CD14-positive monocyte (primary cell): ENCODE results near the gene ATP2A2. TPM values are rescaled to one million over a fixed set of nuclear protein-coding genes. Genes with fewer than 3 reads are reported as not detected.

Experiments used
- DNase-seq, 3 donors: peaks; one replicate each; pipeline ENCODE4 v3.0.0-alpha.2; 2011 to 2022
- H2AFZ ChIP-seq: 2 replicates; pipeline ENCODE4 v1.6.0; 2012; ENCODE audit warnings: mild to moderate bottlenecking, low read depth, low read length, inconsistent platforms; ENCODE audit not compliant: insufficient read depth, poor library complexity, severe bottlenecking
- H3K27ac ChIP-seq, 2 donors: 1 replicate in 1 of 2; 2 replicates in 1 of 2; pipeline ENCODE4 v1.5.1; 2012 to 2013; ENCODE audit warnings: low read length in 2 of 2, control low read depth in 1 of 2, inconsistent platforms in 1 of 2, low read depth in 1 of 2, mild to moderate bottlenecking in 1 of 2
- H3K27me3 ChIP-seq, 2 donors: one replicate each; pipeline versions ENCODE4 v1.6.0 to v1.6.1; 2011 to 2013; ENCODE audit warnings: low read length in 2 of 2; ENCODE audit not compliant: control insufficient read depth in 2 of 2, insufficient read depth in 2 of 2
- H3K36me3 ChIP-seq, 2 donors: replicated peaks in 1 of 2; 1 replicate in 1 of 2; 2 replicates in 1 of 2; pipeline versions ENCODE4 v1.5.1 to v1.6.1; 2012 to 2013; ENCODE audit warnings: low read length in 2 of 2, control low read depth in 1 of 2, inconsistent platforms in 1 of 2, mild to moderate bottlenecking in 1 of 2; ENCODE audit not compliant: insufficient read depth in 2 of 2, control insufficient read depth in 1 of 2
- H3K4me1 ChIP-seq, 2 donors: 1 replicate in 1 of 2; 2 replicates in 1 of 2; pipeline versions ENCODE4 v1.5.1 to v1.6.1; 2012 to 2013; ENCODE audit warnings: low read length in 2 of 2, control low read depth in 1 of 2, inconsistent platforms in 1 of 2, mild to moderate bottlenecking in 1 of 2, moderate library complexity in 1 of 2; ENCODE audit not compliant: insufficient read depth in 2 of 2, control insufficient read depth in 1 of 2
- H3K4me2 ChIP-seq: replicated peaks from 2 replicates; pipeline ENCODE3; 2012; ENCODE audit warnings: low read length, moderate library complexity, mild to moderate bottlenecking; ENCODE audit not compliant: poor library complexity, severe bottlenecking; ENCODE audit errors: extremely low read depth
- H3K4me3 ChIP-seq, 3 experiments: fragments of 200-600 bp in 1 of 3; sonication (generic) in 1 of 3; replicated peaks in 1 of 3; 1 replicate in 2 of 3; 2 replicates in 1 of 3; pipeline ENCODE4 v1.5.1; 2011 to 2013; ENCODE audit warnings: low read length in 3 of 3, mild to moderate bottlenecking in 3 of 3, control low read depth in 2 of 3, low read depth in 2 of 3, inconsistent platforms in 1 of 3, moderate library complexity in 1 of 3
- H3K79me2 ChIP-seq: 2 replicates; pipeline ENCODE4 v1.6.0; 2012; ENCODE audit warnings: mild to moderate bottlenecking, control low read depth, inconsistent platforms, low read length, moderate library complexity; ENCODE audit not compliant: insufficient read depth
- H3K9ac ChIP-seq: 2 replicates; pipeline ENCODE4 v1.6.0; 2017; ENCODE audit warnings: low read length, mild to moderate bottlenecking; ENCODE audit not compliant: insufficient read depth, poor library complexity, severe bottlenecking
- H3K9me3 ChIP-seq, 2 donors: replicated peaks in 1 of 2; 1 replicate in 1 of 2; 2 replicates in 1 of 2; pipeline versions ENCODE4 v1.5.1 to v1.6.1; 2012 to 2013; ENCODE audit warnings: low read length in 2 of 2, control low read depth in 1 of 2; ENCODE audit not compliant: control insufficient read depth in 1 of 2, insufficient read depth in 1 of 2
- H4K20me1 ChIP-seq: 2 replicates; pipeline ENCODE4 v1.6.0; 2012; ENCODE audit warnings: mild to moderate bottlenecking, low read length, control low read depth, moderate library complexity; ENCODE audit not compliant: insufficient read depth
- H3K27ac Mint-ChIP-seq, 7 donors: one replicate each; pipeline ENCODE4 v1.8.0; 2020; ENCODE audit warnings: mild to moderate bottlenecking in 7 of 7, mixed read lengths in 7 of 7, moderate library complexity in 6 of 7, inconsistent platforms in 2 of 7
- H3K27me3 Mint-ChIP-seq, 3 donors: one replicate each; pipeline ENCODE4 v1.8.0; 2021 to 2022; ENCODE audit warnings: low read depth in 3 of 3, mild to moderate bottlenecking in 3 of 3, mixed read lengths in 3 of 3, moderate library complexity in 3 of 3, inconsistent platforms in 1 of 3
- H3K36me3 Mint-ChIP-seq, 2 donors: one replicate each; pipeline ENCODE4 v1.8.0; 2020; ENCODE audit warnings: mixed read lengths in 2 of 2, inconsistent platforms in 1 of 2, mild to moderate bottlenecking in 1 of 2
- H3K4me1 Mint-ChIP-seq: one replicate; pipeline ENCODE4 v1.8.0; 2020; ENCODE audit warnings: mild to moderate bottlenecking, mixed read lengths
- H3K4me3 Mint-ChIP-seq, 2 donors: one replicate each; pipeline ENCODE4 v1.8.0; 2020; ENCODE audit warnings: mild to moderate bottlenecking in 2 of 2, mixed read lengths in 2 of 2, moderate library complexity in 1 of 2
- H3K9me3 Mint-ChIP-seq, 7 donors: one replicate each; pipeline ENCODE4 v1.8.0; 2020 to 2022; ENCODE audit warnings: mixed read lengths in 7 of 7, mild to moderate bottlenecking in 6 of 7, moderate library complexity in 6 of 7, inconsistent platforms in 2 of 7
- WGBS: methylation state at CpG from one replicate; pipeline ENCODE4 v1.1.5; 2013; ENCODE audit warnings: missing lambda C conversion rate; ENCODE audit not compliant: insufficient coverage; 5-methylcytosine and 5-hydroxymethylcytosine counted together
- intact Hi-C, 2 donors: fragments of 100-400 bp; cut with micrococcal nuclease; formaldehyde crosslinking; loops; one replicate each; pipeline versions ENCODE4 v1.15.0 to v1.15.1; 2023
- polyA plus RNA-seq, 3 donors: library from polyadenylated mRNA; depleted of rRNA in 1 of 3; unstranded in 2 of 3; stranded (reverse) in 1 of 3; fragments of 300-500 nt in 2 of 3; fragments of >200 nt in 1 of 3; fragmentation: Illumina TruSeq in 2 of 3; gene quantifications; 1 replicate in 2 of 3; 2 replicates in 1 of 3; pipeline ENCODE4 v1.2.3, GENCODE V29; 2012 to 2021
- TF ChIP-seq, protein P1 (sequence below): fragments of 200-600 bp; IDR thresholded peaks from one replicate; pipeline ENCODE4 v1.8.0; 2022; ENCODE audit warnings: antibody characterized with exemption, mild to moderate bottlenecking

The ATP2A2 gene
- polyA plus RNA-seq, 3 donors, result 4.5 to 83.1 (median 6.9) TPM

DNA sequence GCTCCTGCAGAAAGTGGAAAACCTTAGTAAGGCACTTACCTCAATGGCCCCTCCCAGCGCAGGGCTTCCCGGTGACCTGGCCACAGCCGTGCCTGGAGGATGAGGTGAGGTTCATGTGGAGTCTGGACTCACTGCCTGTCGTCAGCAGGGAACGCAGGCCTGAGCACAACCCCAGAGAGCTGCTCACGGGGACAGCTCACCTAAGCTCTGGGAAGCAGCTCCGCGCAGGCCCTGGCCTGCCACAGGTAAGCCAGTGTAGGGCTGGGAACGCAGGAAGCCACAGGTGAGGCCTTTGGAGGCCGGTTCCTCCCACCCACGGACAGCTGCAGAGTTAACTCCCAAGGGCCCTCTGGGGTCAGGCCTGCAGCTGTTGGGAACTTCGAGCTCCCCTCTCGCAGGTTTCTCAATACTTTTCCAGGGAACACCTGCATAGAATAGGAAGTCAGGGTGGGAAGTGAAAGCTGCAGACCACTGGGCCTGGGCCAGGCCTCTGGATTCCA is 89.7 kb downstream of the ATP2A2 start:
- DNase-seq, result no peak
- H3K4me2 ChIP-seq, result no peak overlapping the region
- H3K27me3 Mint-ChIP-seq, result peaks cover 0 to 3% (median 3%) of the 10 kb centered on the region in 3 donors
- no peaks in the 10 kb centered on the region for H3K27me3 ChIP-seq
- H3K27ac ChIP-seq, result no peak overlapping the region
- H4K20me1 ChIP-seq, result no peaks in the 10 kb centered on the region
- no peaks in the 10 kb centered on the region for H3K9me3 ChIP-seq
- H3K79me2 ChIP-seq, result no peaks in the 10 kb centered on the region
- WGBS, result 100% methylated on average over 3 of the region's 13 CpGs
- TF ChIP-seq, protein P1, sequence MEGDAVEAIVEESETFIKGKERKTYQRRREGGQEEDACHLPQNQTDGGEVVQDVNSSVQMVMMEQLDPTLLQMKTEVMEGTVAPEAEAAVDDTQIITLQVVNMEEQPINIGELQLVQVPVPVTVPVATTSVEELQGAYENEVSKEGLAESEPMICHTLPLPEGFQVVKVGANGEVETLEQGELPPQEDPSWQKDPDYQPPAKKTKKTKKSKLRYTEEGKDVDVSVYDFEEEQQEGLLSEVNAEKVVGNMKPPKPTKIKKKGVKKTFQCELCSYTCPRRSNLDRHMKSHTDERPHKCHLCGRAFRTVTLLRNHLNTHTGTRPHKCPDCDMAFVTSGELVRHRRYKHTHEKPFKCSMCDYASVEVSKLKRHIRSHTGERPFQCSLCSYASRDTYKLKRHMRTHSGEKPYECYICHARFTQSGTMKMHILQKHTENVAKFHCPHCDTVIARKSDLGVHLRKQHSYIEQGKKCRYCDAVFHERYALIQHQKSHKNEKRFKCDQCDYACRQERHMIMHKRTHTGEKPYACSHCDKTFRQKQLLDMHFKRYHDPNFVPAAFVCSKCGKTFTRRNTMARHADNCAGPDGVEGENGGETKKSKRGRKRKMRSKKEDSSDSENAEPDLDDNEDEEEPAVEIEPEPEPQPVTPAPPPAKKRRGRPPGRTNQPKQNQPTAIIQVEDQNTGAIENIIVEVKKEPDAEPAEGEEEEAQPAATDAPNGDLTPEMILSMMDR, result no peak
- H2AFZ ChIP-seq, result no peak overlapping the region
- H3K4me3 ChIP-seq, result no peak overlapping the region
- H3K27ac Mint-ChIP-seq, result no peak overlapping the region
- peaks cover 49 to 56% of the 10 kb centered on the region in 2 donors for H3K36me3 ChIP-seq
- peaks cover 40 to 44% of the 10 kb centered on the region in 2 donors for H3K36me3 Mint-ChIP-seq
- H3K9ac ChIP-seq, result no peak overlapping the region
- peaks cover 7 to 9% of the 10 kb centered on the region in 2 donors for H3K4me1 ChIP-seq
- no peak overlapping the region for H3K4me3 Mint-ChIP-seq
- H3K4me1 Mint-ChIP-seq, result peaks cover 15% of the 10 kb centered on the region
- intact Hi-C loops, result no loop called here
- no peaks in the 10 kb centered on the region for H3K9me3 Mint-ChIP-seq

DNA sequence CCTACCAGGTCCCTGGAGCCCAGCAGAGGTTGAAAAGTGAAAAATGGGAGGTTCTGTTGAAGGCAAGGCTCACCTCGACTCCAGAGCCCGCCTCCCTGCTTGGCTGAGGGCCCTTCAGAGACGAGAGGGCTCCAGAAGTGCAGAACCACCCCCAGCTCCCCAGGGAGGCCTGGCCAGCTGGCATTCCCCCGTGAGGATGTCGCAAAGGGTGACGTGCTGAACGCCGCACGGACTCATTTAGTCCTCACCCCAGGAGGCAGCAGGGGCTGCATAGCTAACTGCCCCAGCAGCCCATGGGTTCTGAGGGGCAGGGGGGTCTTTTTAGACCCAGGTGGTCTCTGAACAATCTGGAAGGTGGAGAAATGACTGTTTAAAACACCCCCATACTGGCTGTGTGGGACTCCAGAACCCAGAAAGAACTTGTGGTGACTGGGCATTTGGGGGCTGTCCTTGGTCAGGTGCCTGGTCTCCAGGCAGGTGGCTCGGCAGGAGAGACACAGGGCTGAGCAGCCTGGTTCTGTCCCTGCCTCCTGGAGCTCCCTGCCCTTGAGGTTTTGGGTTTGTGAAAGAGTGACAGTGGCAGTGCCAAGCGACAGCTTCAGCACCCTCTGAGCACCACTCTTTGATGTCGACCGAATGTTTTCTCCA is 90.5 kb downstream of the ATP2A2 start:
- Histone ChIP-seq H3K9me3 (no peaks in the 10 kb centered on the region), H3K4me2 (no peak overlapping the region), H3K4me1 (peaks cover 0 to 1% of the 10 kb centered on the region in 2 donors), H3K36me3 (peaks cover 53 to 63% of the 10 kb centered on the region in 2 donors), H4K20me1 (no peaks in the 10 kb centered on the region), H2AFZ (no peak overlapping the region), H3K9ac (no peak overlapping the region), H3K4me3 (no peak overlapping the region), H3K79me2 (no peaks in the 10 kb centered on the region), H3K27me3 (no peaks in the 10 kb centered on the region), H3K27ac (no peak overlapping the region)
- Mint-ChIP-seq H3K9me3 (no peaks in the 10 kb centered on the region), H3K4me3 (no peak overlapping the region), H3K27me3 (peaks cover 0 to 3% (median 3%) of the 10 kb centered on the region in 3 donors), H3K36me3 (peaks cover 44 to 52% of the 10 kb centered on the region in 2 donors), H3K4me1 (peaks cover 7% of the 10 kb centered on the region), H3K27ac (peak overlapping the region in 2 of 7 donors; percentile 15 to 41)
- no peak for DNase-seq
- 66% methylated on average over 13 of the region's 13 CpGs for WGBS
- intact Hi-C loops, result no loop called here
- TF ChIP-seq, protein P1, result no peak
